ENCODE measurements around the gene RALGPS1.

- no peak for TF ChIP-seq CTCF (IDR thresholded peaks at IDR 0.05; ENCODE audit: low read depth, low read length)
- no peak for TF ChIP-seq POLR2A (IDR thresholded peaks at IDR 0.05; ENCODE audit: extremely low read depth, insufficient read length)
These were observed 47.8 kb downstream of the RALGPS1 start for GRCh38 chr9:126962336-126962735.
